ENCODE data around the gene NLRC5.
A peak's percentile ranks its signal among the peaks of the same experiment; 100 is the strongest.
"Not testable (repeated sequence)": the region's sequence is repeated elsewhere in the genome, so short reads cannot be mapped to it uniquely, and the experiment has no call there.

Gene NLRC5

DNA sequence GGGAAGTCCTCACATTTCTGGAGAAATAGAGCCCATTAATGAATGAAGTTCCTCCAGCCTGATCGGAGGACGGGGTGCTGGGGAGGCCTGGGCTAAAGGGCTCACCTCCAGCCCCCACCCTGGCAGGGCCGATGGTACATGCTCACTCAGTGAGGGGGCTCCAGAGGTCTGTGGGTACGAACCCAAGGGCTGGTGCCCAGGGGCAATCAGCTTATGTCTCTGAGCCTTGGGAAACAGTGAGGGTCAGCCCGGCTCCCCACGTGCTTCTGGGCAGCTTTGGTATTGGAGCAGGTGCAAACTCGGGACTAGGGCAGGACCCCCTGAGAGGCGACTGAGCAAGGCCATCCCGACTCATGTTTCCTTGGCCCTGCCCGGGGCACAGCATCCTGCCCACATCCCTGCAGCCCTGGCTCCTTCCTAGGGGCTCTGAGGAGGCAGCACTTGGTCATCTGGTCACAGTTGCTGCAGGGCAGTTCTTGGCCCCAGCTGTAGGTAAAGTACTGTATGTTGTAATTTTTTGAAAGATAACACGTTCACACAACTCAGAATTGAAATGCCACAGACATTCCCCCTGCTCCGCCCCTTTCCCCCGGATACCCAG is 28.6 kb upstream of the NLRC5 start:
- no peak for DNase-seq (ENCODE audit: extremely low read depth in 1 of 2, low read depth in 1 of 2)

DNA sequence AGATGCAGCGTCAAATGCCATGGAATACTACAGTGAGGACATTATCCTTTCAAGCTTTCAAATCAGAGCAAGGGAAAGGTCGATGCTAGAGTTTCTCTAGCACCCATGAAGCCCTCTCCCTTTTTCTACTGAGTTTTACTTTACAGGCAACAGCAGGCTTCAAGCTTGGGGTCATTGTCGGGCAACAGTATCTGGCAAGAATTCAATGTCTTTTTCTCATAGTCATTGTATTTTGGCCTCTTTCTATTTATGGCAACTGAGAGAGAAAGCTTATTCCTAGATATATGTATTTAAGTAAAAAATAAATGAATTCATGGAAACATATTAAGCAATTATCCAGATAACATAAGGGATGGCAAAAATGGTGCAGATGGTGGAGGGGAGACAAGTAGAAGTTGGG is 28.0 kb upstream of the NLRC5 start:
- no peak for DNase-seq (ENCODE audit: extremely low read depth in 1 of 2, low read depth in 1 of 2)

- DNase-seq (ENCODE audit: extremely low read depth in 1 of 2, low read depth in 1 of 2), result no peak
Observed at GRCh38 chr16:56961851-56962281, 27.5 kb upstream of the NLRC5 start, which contains the start of gene CETP. TSS of gene CETP (plus strand) at chr16:56961950. CDS start at chr16:56961980, 30 bp downstream.

DNA sequence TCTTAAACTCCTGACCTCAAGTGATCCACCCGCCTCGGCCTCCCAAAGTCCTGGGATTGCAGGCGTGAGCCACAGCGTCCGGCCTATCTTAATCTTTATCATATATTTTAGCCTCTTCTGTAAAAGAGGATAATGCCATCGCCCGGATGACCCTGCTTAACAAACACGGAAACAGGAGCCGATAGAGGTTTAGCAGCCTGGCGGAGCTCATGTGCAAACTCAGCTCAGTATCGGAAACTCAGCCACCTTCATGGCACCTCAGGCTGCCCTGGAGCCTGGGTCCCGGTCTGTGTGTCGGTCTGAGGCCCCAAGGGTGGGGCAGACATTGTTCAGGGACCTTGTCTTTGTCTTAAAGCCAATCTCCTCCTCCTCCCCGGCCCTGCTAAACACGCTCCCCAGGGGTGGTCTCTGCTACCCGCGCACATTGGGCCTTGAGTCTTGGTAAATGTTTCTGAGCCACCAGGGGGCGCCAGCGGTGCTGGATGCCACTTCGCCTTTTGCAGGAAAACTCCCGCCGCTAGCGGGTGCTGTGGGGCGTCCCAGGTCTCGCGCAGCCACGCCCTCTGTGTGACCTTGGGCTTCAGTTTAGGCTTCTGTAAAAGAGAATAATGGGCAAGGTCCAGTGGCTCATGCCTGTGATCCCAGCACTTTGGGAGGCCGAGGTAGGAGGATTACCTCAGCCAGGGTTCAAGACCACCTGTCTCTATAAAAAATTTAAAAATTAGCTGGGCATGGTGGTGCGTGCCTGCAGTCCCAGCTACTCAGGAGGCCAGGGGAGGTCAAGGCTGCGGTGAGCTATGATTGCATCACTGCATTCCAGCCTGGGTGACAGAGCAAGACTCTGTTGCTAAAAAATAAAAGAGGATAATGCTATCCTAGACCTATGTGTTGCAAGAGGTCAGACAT is 24.9 kb upstream of the NLRC5 start:
- DNase-seq (ENCODE audit: extremely low read depth in 1 of 2, low read depth in 1 of 2), result peak; percentile 80 to 89

GRCh38 chr16:56965149-56966092 is 23.9 kb upstream of the NLRC5 start:
- no peak for DNase-seq (ENCODE audit: extremely low read depth in 1 of 2, low read depth in 1 of 2)

DNA sequence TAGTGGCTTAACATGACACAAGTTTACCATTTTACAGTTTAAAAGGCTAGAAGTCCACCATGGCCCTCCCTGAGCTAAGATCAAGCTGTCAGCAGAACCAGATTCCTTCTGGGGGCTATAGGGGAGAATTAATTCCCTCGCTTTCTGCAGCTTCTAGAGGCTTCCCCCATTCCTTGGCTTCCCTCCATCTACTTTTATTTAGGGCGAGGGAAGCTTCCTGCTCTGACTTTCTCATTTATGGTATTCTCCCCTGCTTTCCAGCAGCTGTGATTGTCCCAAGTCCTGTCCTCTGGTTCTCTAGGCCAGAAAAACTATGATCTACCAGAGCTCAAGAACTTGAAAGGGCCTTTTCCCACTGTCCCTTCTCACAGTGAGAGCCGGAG is 23.3 kb upstream of the NLRC5 start:
- no peak for DNase-seq (ENCODE audit: extremely low read depth in 1 of 2, low read depth in 1 of 2)

DNA sequence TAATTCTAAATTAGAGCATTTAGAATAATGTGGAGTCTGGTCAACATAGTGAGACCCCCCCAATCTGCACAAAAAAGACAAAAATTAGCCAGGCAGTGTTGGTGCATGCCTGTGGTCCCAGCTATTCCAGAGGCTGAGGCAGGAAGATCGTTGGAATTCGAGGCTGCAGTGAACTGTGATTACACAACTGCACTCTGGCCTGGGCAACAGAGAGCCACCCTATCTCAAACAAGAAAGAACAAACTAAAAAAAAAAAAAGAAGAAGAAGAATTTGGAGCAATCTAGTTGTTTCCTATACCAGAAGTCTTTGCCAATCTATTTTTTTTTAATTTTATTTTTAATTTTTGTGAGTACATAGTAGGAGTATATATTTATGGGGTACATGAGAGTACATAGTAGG is 21.6 kb upstream of the NLRC5 start:
- DNase-seq (ENCODE audit: extremely low read depth in 1 of 2, low read depth in 1 of 2), result no peak

DNA sequence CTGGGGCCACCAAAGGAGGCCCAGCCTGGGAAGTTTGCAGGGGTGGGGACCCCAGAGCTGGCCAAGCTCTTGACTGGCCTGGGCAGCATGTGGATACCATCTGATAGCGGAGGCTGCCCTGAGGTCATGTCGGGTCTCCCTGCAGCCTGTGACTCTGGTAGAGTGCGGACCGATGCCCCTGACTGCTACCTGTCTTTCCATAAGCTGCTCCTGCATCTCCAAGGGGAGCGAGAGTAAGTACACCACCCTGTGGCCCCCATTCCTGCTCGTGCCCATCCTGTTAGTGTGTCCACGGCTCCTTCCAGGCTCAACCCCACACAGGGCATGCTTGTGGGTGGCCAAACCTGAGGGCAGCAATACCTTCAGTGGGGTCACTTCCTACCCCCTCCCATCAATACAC is 19.6 kb upstream of the NLRC5 start:
- DNase-seq (ENCODE audit: extremely low read depth in 1 of 2, low read depth in 1 of 2), result no peak

- DNase-seq (ENCODE audit: extremely low read depth in 1 of 2, low read depth in 1 of 2), result no peak
Observed at GRCh38 chr16:56970934-56971767, 18.2 kb upstream of the NLRC5 start.

- DNase-seq (ENCODE audit: extremely low read depth in 1 of 2, low read depth in 1 of 2), result no peak
Observed at GRCh38 chr16:56971768-56972043, 17.7 kb upstream of the NLRC5 start.

- no peak for DNase-seq (ENCODE audit: extremely low read depth in 1 of 2, low read depth in 1 of 2)
Observed at GRCh38 chr16:56972403-56973293, 16.7 kb upstream of the NLRC5 start.

- DNase-seq (ENCODE audit: extremely low read depth in 1 of 2, low read depth in 1 of 2), result no peak
Observed at GRCh38 chr16:56973294-56973689, 16.1 kb upstream of the NLRC5 start.

GRCh38 chr16:56973899-56974298 is 15.5 kb upstream of the NLRC5 start:
- DNase-seq (ENCODE audit: extremely low read depth in 1 of 2, low read depth in 1 of 2), result not testable (repeated sequence)

GRCh38 chr16:56974549-56975300 is 14.6 kb upstream of the NLRC5 start:
- no peak for DNase-seq (ENCODE audit: extremely low read depth in 1 of 2, low read depth in 1 of 2)

- no peak for DNase-seq (ENCODE audit: extremely low read depth in 1 of 2, low read depth in 1 of 2)
Observed at GRCh38 chr16:56975714-56976113, 13.6 kb upstream of the NLRC5 start.

GRCh38 chr16:56977216-56977615 is 12.1 kb upstream of the NLRC5 start:
- no peak for DNase-seq (ENCODE audit: extremely low read depth in 1 of 2, low read depth in 1 of 2)

DNA sequence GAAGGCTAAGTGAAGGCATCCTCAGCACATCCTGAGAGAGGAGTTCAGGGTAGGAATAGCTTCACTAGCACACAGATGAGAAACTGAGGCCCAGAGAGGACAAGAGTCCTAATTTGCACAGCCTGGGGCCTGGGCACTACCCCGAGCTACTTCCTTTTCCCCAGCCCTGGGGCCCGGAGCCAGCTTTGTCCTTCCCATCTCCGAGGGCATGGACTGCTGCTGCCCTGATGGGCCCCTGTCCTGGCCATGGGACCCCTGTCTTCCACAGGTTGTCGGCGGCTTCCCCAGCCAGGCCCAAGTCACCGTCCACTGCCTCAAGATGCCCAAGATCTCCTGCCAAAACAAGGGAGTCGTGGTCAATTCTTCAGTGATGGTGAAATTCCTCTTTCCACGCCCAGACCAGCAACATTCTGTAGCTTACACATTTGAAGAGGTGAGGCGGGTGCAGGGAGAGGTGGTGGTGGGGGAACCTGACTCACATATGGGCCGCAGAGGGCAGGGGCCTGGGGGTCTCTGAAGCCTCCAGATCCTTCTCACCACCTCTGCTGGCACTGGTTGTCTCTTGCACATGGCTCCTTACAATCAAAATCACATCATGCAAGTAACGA is 11.4 kb upstream of the NLRC5 start:
- DNase-seq (ENCODE audit: extremely low read depth in 1 of 2, low read depth in 1 of 2), result no peak

DNA sequence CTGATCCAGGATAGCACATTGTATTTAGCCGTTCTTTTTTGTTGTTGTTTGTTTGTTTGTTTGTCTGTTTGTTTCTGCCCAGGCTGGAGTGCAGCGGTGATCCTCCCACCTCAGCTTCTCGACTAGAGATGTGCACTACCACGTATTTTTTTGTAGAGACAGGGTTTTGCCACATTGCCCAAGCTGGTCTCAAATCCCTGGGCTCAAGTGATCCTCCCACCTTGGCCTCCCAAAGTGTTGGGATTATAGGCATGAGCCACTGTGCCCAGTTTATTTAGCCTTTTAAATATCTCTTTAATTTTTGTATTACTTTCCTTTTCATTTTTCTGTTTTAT is 9.2 kb upstream of the NLRC5 start:
- DNase-seq (ENCODE audit: extremely low read depth in 1 of 2, low read depth in 1 of 2), result no peak
